Right lobe of liver (tissue), 4 donors: Measurements from ENCODE around the gene MYO1F.

Source experiments
- POLR2A ChIP-seq: fragments of 450-650 bp; IDR thresholded peaks from one replicate; pipeline ENCODE4 v1.6.1; 2017; ENCODE audit warnings: antibody characterized with exemption, mild to moderate bottlenecking
- TF ChIP-seq, protein P1 (sequence below), 4 donors: fragments of 200-600 bp in 3 of 4; fragments of 450-650 bp in 1 of 4; IDR thresholded peaks; one replicate each; pipeline versions ENCODE4 v1.5.1 to v1.8.0; 2016 to 2022; ENCODE audit warnings: antibody characterized with exemption in 4 of 4, mild to moderate bottlenecking in 2 of 4
- donor health status: DM: no; HTN: no; CAD: no.
- donor health status: DM: no; HTN: no; CAD: no.
- donor health status: DM: no; HTN: yes; CAD: no.

GRCh38 chr19:8481201-8481600, 96.0 kb downstream of the MYO1F start:
- TF ChIP-seq, protein P1, sequence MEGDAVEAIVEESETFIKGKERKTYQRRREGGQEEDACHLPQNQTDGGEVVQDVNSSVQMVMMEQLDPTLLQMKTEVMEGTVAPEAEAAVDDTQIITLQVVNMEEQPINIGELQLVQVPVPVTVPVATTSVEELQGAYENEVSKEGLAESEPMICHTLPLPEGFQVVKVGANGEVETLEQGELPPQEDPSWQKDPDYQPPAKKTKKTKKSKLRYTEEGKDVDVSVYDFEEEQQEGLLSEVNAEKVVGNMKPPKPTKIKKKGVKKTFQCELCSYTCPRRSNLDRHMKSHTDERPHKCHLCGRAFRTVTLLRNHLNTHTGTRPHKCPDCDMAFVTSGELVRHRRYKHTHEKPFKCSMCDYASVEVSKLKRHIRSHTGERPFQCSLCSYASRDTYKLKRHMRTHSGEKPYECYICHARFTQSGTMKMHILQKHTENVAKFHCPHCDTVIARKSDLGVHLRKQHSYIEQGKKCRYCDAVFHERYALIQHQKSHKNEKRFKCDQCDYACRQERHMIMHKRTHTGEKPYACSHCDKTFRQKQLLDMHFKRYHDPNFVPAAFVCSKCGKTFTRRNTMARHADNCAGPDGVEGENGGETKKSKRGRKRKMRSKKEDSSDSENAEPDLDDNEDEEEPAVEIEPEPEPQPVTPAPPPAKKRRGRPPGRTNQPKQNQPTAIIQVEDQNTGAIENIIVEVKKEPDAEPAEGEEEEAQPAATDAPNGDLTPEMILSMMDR (IDR thresholded peaks at IDR 0.05): no peak
- TF ChIP-seq POLR2A: no peak
